Naive thymus-derived CD4-positive, alpha-beta T cell (primary cell): ENCODE results near the gene GLYATL1B. TPM values are rescaled to one million over a fixed set of nuclear protein-coding genes. Genes with fewer than 3 reads are reported as not detected.
"Not testable (repeated sequence)": the region's sequence is repeated elsewhere in the genome, so short reads cannot be mapped to it uniquely, and the experiment has no call there.

Experiments used
- ATAC-seq: fragments of 150-1000 bp; cut with Tn5 transposase; 2 replicates; pipeline ENCODE4 v1.10.0; 2021; ENCODE audit warnings: mild to moderate bottlenecking, moderate library complexity
- CTCF ChIA-PET: fragments of 350-600 bp; sonication (Branson Sonifier 250); formaldehyde crosslinking; loops from one replicate; lab custom pipeline; 2021; ENCODE audit warnings: antibody characterized with exemption; lab: Charles Lee
- POLR2A ChIA-PET: fragments of 350-600 bp; sonication (Branson Sonifier 250); formaldehyde crosslinking; loops from one replicate; lab custom pipeline; 2021; ENCODE audit warnings: antibody characterized with exemption, inconsistent platforms; lab: Charles Lee
- DNase-seq, 9 donors: peaks; one replicate each; pipeline versions ENCODE4 v3.0.0 to v3.0.0-alpha.2; 2020 to 2022; ENCODE audit warnings: mixed read lengths in 1 of 9
- H3K27ac ChIP-seq: one replicate; pipeline ENCODE4 v1.7.0; 2013; ENCODE audit warnings: mild to moderate bottlenecking, low read depth, low read length, moderate library complexity
- H3K27me3 ChIP-seq, 2 donors: one replicate each; pipeline ENCODE4 v1.7.0; 2013; ENCODE audit warnings: low read length in 2 of 2, mild to moderate bottlenecking in 2 of 2, moderate library complexity in 2 of 2; ENCODE audit not compliant: control insufficient read depth in 2 of 2, insufficient read depth in 2 of 2
- H3K36me3 ChIP-seq, 3 experiments: 1 replicate in 2 of 3; 2 replicates in 1 of 3; pipeline ENCODE4 v1.7.0; 2013; ENCODE audit warnings: low read length in 3 of 3, mild to moderate bottlenecking in 3 of 3, moderate library complexity in 1 of 3; ENCODE audit not compliant: insufficient read depth in 3 of 3, control insufficient read depth in 2 of 3
- H3K4me1 ChIP-seq, 2 donors: one replicate each; pipeline ENCODE4 v1.7.0; 2013; ENCODE audit warnings: low read length in 2 of 2, mild to moderate bottlenecking in 2 of 2, moderate library complexity in 1 of 2; ENCODE audit not compliant: control insufficient read depth in 2 of 2, insufficient read depth in 2 of 2
- H3K4me3 ChIP-seq: 2 replicates; pipeline ENCODE4 v1.7.0; 2013; ENCODE audit warnings: mild to moderate bottlenecking, low read length
- H3K9me3 ChIP-seq, 3 experiments: 1 replicate in 2 of 3; 2 replicates in 1 of 3; pipeline ENCODE4 v1.7.0; 2013; ENCODE audit warnings: low read length in 3 of 3; ENCODE audit not compliant: control insufficient read depth in 2 of 3
- H3K27ac Mint-ChIP-seq, 9 donors: one replicate each; pipeline ENCODE4 v1.8.0; 2020 to 2022; ENCODE audit warnings: mixed read lengths in 9 of 9, mild to moderate bottlenecking in 8 of 9, moderate library complexity in 5 of 9, inconsistent platforms in 2 of 9
- H3K27me3 Mint-ChIP-seq, 5 donors: one replicate each; pipeline ENCODE4 v1.8.0; 2021 to 2022; ENCODE audit warnings: mixed read lengths in 5 of 5, mild to moderate bottlenecking in 1 of 5
- H3K36me3 Mint-ChIP-seq, 5 donors: one replicate each; pipeline ENCODE4 v1.8.0; 2020 to 2022; ENCODE audit warnings: mixed read lengths in 5 of 5, mild to moderate bottlenecking in 3 of 5, inconsistent platforms in 1 of 5
- H3K4me1 Mint-ChIP-seq, 7 donors: one replicate each; pipeline ENCODE4 v1.8.0; 2020 to 2022; ENCODE audit warnings: mixed read lengths in 7 of 7, mild to moderate bottlenecking in 3 of 7, inconsistent platforms in 1 of 7
- H3K4me3 Mint-ChIP-seq, 10 donors: one replicate each; pipeline ENCODE4 v1.8.0; 2020 to 2022; ENCODE audit warnings: mild to moderate bottlenecking in 10 of 10, mixed read lengths in 10 of 10, moderate library complexity in 6 of 10, inconsistent platforms in 2 of 10
- H3K9me3 Mint-ChIP-seq, 11 donors: one replicate each; pipeline ENCODE4 v1.8.0; 2020 to 2022; ENCODE audit warnings: mixed read lengths in 11 of 11, mild to moderate bottlenecking in 4 of 11, inconsistent platforms in 1 of 11, moderate library complexity in 1 of 11
- intact Hi-C, 2 donors: fragments of 100-400 bp; cut with micrococcal nuclease; formaldehyde crosslinking; loops; one replicate each; pipeline ENCODE4 v1.15.1; 2023
- polyA plus RNA-seq, 2 donors: library from polyadenylated mRNA; unstranded; fragments of 300-500 nt; fragmentation: Illumina TruSeq; gene quantifications; one replicate each; pipeline ENCODE4 v1.2.3, GENCODE V29; 2021
- total RNA-seq, 6 experiments: library from RNA in 5 of 6; stranded (reverse) in 5 of 6; gene quantifications; 1 replicate in 5 of 6; 2 replicates in 1 of 6; pipeline ENCODE4 v1.2.3 and lab custom pipeline; 2021 to 2026

Gene GLYATL1B, protein sequence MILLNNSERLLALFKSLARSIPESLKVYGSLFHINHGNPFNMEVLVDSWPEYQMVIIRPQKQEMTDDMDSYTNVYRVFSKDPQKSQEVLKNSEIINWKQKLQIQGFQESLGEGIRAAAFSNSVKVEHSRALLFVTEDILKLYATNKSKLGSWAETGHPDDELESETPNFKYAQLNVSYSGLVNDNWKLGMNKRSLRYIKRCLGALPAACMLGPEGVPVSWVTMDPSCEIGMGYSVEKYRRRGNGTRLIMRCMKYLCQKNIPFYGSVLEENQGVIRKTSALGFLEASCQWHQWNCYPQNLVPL
- total RNA-seq = not detected
- polyA plus RNA-seq = not detected
- total RNA-seq (lab: John Stamatoyannopoulos, UW) = not detected

DNA sequence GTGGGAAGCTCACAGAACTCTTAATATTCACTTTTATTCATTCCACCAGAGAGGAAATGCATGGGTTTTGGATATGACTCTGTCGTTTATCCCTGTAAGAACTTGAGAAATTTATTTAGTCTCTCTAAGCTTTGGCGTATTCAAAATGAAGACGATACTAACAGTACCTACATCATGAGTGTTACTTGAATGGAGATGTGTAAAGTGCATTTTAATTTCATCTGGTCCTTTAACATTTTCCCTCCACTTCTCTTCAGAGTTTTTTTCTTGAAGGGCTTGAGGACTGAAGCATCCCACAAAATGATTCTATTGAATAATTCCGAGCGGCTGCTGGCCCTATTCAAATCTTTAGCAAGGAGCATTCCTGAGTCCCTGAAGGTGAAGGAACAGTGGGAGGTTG is at the start of gene GLYATL1B:
Gene GLYATL1B, plus strand, starts transcription at position 301 of the 400 bp plus-strand sequence. Its CDS starts 0 bp downstream, at position 301.
- H3K27ac Mint-ChIP-seq, H3K9me3 Mint-ChIP-seq, H3K27ac ChIP-seq, H3K4me1 ChIP-seq, ATAC-seq, DNase-seq, H3K4me3 ChIP-seq, H3K27me3 ChIP-seq, H3K36me3 Mint-ChIP-seq, intact Hi-C loops, CTCF ChIA-PET, H3K4me3 Mint-ChIP-seq, POLR2A ChIA-PET, H3K9me3 ChIP-seq, H3K4me1 Mint-ChIP-seq, H3K36me3 ChIP-seq: not testable (repeated sequence)
- H3K27me3 Mint-ChIP-seq = peaks cover 7 to 34% (median 9%) of the 10 kb centered on the region in 5 donors

DNA sequence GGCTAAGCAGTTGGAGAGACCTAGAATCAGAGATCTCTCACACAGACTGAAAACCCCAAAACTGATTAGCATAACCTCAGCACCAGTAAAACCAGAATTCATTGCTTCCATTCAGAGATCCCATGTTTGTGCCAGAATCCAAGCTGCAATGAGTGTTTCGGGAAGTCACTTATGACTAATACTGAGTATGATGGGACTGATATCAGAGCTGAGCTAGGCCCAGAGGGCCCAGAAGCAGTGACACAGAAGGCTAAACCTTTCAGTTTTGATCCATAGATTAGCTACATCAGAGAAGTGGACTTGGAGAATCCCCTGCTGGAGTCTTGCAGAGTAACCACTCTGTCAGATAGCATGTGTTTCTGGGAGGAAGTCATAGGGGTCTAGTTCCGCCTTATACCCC is 49.6 kb upstream of the GLYATL1B start:
- H3K36me3 ChIP-seq, POLR2A ChIA-PET, H3K4me1 ChIP-seq, H3K36me3 Mint-ChIP-seq, H3K4me3 ChIP-seq, H3K4me3 Mint-ChIP-seq, CTCF ChIA-PET, H3K9me3 ChIP-seq, H3K27me3 ChIP-seq, H3K4me1 Mint-ChIP-seq, H3K27ac ChIP-seq, H3K9me3 Mint-ChIP-seq, intact Hi-C loops, H3K27ac Mint-ChIP-seq, DNase-seq, ATAC-seq: not testable (repeated sequence)
- peaks cover 29 to 40% (median 35%) of the 10 kb centered on the region in 5 donors for H3K27me3 Mint-ChIP-seq

DNA sequence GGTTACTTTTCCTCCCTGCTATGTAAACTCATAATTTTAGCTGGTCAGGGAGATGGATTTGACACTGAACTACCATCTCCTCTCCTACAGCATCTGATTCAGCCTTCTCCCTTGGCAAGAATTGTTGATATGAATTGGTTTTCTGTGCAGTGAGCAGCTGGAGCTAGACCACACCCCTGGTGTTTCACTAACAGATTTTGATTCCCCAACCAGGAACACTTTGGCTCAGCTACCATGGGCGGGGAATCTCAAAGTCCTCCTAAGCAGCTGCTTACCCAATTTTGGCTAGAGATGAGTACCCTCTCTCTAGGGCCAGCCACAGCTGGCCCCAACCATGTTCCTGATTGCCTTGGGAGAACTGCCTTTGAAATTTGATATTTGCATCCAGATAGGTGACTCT is 48.7 kb upstream of the GLYATL1B start:
- H3K9me3 Mint-ChIP-seq, ATAC-seq, POLR2A ChIA-PET, H3K9me3 ChIP-seq, H3K27ac ChIP-seq, H3K4me3 Mint-ChIP-seq, H3K27me3 ChIP-seq, CTCF ChIA-PET, H3K4me1 ChIP-seq, H3K4me1 Mint-ChIP-seq, intact Hi-C loops, H3K36me3 ChIP-seq, DNase-seq, H3K36me3 Mint-ChIP-seq, H3K27ac Mint-ChIP-seq, H3K4me3 ChIP-seq: not testable (repeated sequence)
- peaks cover 21 to 40% (median 27%) of the 10 kb centered on the region in 5 donors for H3K27me3 Mint-ChIP-seq

DNA sequence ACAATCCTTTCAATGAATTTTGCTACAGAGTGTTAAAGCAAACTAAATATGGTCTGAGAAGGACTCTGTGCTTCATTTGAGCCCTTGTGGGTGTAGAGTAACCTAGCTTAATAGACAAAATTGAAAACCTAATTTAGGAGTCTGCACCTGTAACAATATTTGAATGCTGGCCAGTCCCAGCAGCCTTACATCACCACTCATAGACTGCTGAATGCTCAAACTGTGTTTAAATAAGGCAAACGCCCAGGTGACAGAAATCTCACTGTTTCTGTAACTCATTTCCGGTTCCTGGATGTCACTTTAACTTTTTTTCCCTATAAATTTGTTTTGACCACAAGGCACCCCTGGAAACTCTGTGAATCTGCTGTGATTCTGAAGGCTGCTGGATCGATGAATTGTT is 45.5 kb upstream of the GLYATL1B start:
- Mint-ChIP-seq H3K27me3 (peaks cover under 1 to 13% (median 9%) of the 10 kb centered on the region in 5 donors), H3K9me3 (no peaks in the 10 kb centered on the region), H3K27ac (no peak overlapping the region), H3K4me1 (no peaks in the 10 kb centered on the region), H3K4me3 (no peak overlapping the region), H3K36me3 (no peaks in the 10 kb centered on the region)
- ChIA-PET POLR2A (no interaction called here), CTCF (interaction anchor here (0.6 kb wide), 1 partner anchor 116 kb away, joined by 5 read pairs; no protein-coding TSS in a partner anchor)
- intact Hi-C loops = no loop called here
- Histone ChIP-seq H3K4me1 (no peaks in the 10 kb centered on the region), H3K36me3 (no peaks in the 10 kb centered on the region), H3K9me3 (no peaks in the 10 kb centered on the region), H3K27me3 (no peaks in the 10 kb centered on the region), H3K4me3 (no peak overlapping the region), H3K27ac (no peak overlapping the region)
- ATAC-seq = no peak
- no peak for DNase-seq

DNA sequence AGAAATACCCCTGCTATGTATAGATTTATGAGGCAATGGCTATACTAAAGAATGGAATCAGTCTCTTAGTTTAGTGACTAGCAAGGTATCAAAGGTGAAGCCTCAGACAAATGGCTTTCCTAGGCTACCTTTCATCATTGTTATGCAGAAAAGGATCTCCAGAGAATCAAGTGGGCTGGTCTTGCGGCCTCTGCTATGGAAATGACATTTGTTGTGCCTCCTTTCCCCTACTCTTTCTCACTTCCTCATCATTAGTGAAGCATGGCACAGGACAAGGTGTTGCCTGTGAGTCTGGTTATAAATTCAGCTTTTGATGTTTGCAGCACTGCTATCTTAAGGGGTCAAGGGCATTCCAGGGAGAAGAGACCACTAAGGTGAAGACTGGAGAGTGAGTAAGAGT is 34.7 kb upstream of the GLYATL1B start:
- ATAC-seq, H3K4me1 ChIP-seq, H3K36me3 ChIP-seq, H3K27me3 ChIP-seq, H3K9me3 Mint-ChIP-seq, H3K4me1 Mint-ChIP-seq, H3K36me3 Mint-ChIP-seq, H3K27ac ChIP-seq, H3K9me3 ChIP-seq, H3K4me3 Mint-ChIP-seq, H3K27ac Mint-ChIP-seq, DNase-seq, POLR2A ChIA-PET, H3K4me3 ChIP-seq: not testable (repeated sequence)
- H3K27me3 Mint-ChIP-seq = peaks cover 0 to 28% (median 7%) of the 10 kb centered on the region in 5 donors
- intact Hi-C loops = loop anchor here (10.0 kb wide), 3 partner anchors 127 to 1307 kb away; partner anchors contain the start of gene SELENOH (in 1 of the 2)
- CTCF ChIA-PET = interaction anchor here (0.7 to 3.6 kb wide), 3 partner anchors 26 to 101 kb away, joined by 3 to 19 read pairs (median 4); no protein-coding TSS in a partner anchor

DNA sequence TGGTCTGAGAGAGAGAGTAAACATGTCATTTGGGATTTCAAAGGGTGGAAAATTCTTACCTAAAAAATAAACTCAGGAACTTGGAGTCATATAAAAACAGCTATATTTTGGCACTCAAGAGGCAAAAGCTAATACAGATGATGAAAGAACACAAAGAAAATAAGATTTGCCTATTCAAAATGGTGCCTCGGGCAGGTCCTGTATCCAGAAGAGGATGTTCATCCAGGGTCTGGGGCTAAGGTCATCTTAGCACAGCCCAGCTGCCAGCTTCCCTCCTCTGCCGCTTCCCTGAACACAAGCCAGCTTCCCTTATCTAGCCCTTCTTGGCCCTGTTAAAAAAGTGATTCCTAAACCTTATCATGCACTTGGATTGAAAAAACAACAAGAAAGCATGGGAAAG is 33.8 kb upstream of the GLYATL1B start:
- H3K36me3 ChIP-seq, H3K9me3 ChIP-seq, H3K27me3 ChIP-seq, H3K4me1 Mint-ChIP-seq, H3K4me3 ChIP-seq, H3K36me3 Mint-ChIP-seq, DNase-seq, H3K4me1 ChIP-seq, ATAC-seq, H3K4me3 Mint-ChIP-seq, POLR2A ChIA-PET, H3K27ac Mint-ChIP-seq, H3K27ac ChIP-seq, H3K9me3 Mint-ChIP-seq: not testable (repeated sequence)
- H3K27me3 Mint-ChIP-seq = peaks cover 0 to 33% (median 11%) of the 10 kb centered on the region in 5 donors
- CTCF ChIA-PET = interaction anchor here (1.4 to 3.6 kb wide), 3 partner anchors 83 to 106 kb away, joined by 4 to 31 read pairs (median 19); no protein-coding TSS in a partner anchor
- intact Hi-C loops = loop anchor here (10.0 kb wide), 3 partner anchors 128 to 1308 kb away; partner anchors contain the start of gene SELENOH (in 1 of the 2)
